ENCODE data around the gene MTA3. TPM values are rescaled to one million over a fixed set of nuclear protein-coding genes. Genes with fewer than 3 reads are reported as not detected.

The MTA3 gene
- polyA plus RNA-seq, 3 donors from 2014 or later, result 3.8 to 7.5 (median 7.0) TPM

DNA sequence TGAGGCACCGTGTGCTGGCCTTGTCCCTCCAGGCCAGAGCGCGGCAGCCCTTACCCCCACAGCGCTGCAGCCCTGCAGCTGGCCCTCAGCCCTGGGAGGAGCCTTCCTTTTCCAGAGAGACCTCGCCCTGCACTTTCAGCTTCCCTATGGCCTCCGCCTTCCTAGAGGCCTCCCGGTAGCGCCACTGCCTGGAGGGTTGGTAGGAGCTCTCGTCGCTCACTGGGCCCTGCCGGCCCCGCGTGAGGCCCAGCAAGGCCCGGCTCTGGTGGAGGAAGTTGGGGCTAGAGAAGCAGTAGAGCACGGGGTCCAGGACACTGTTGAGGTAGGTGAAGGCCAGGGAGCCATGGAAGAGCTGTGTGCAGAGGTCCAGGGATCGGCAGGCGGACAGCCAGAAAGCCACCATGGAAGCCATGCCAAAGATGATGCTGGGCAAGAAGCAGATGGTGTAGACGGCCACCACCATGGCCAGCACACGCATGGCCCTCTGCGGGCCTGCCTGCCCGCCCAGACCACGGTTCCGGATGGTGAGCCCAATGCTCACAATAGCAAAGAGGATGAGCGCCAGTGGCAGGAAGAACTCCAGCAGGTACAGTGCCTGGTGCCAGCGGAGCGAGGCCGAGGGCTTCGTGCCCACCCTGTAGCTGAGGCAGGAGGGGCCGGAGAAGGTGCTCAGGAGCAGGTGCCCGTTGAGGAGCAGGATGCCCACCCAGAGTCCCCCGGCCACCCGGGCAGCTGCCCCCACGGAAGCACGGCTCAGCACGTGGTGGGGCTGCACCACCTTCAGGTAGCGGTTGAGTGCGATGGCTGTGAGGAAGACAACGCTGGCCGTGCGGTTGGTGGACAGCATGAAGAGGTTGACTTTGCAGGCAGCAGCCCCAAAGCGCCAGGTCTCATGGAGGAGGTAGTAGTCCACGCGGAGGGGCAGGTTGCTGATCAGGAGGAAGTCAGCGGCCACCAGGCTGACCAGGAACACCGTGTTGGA lies 194.7 kb downstream of the MTA3 start:
- peaks cover 0 to 3% (median 0%) of the 10 kb centered on the region in 3 donors for H3K27me3 Mint-ChIP-seq (ENCODE audit: low read depth in 3 of 3)
- no peak for DNase-seq
- no peak overlapping the region for H3K4me3 Mint-ChIP-seq
- no peaks in the 10 kb centered on the region for H3K9me3 Mint-ChIP-seq
- H3K36me3 Mint-ChIP-seq, result peaks cover 0 to 17% (median 4%) of the 10 kb centered on the region in 3 donors
- no peaks in the 10 kb centered on the region for H3K4me1 Mint-ChIP-seq
- no peak overlapping the region for H3K27ac Mint-ChIP-seq

DNA sequence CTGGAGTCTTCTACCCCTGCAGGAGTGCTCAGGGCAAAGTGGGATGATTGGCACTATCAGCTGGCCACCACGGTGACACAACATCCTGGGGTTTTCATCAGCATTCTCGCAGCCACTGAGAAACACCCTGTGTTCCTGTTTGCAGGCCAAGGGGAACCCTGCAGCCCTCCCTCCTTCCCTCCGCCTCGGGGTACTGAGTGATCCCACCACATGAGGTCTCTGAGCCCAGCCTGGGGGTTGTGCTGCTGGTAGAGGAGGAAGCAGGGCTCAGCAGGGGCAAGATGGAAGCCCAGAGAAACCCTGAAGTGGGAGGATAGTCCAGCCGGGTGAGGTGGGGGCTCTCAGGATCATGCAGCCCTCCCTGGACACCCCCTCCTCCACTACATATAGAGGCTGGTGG lies 195.7 kb downstream of the MTA3 start, which contains the start of gene OXER1:
OXER1 (minus strand) TSS at position 40 of the 400 bp plus-strand sequence. CDS start 73 bp downstream, outside the sequence.
- Mint-ChIP-seq H3K27me3 (ENCODE audit: low read depth in 3 of 3) (peaks cover 0 to 3% (median 0%) of the 10 kb centered on the region in 3 donors), H3K36me3 (peaks cover 0 to 15% (median 8%) of the 10 kb centered on the region in 3 donors), H3K4me3 (no peak within 1 kb of the TSS), H3K9me3 (no peaks in the 10 kb centered on the region), H3K4me1 (no peaks in the 10 kb centered on the region), H3K27ac (no peak within 1 kb of the TSS)
- DNase-seq, result no peak

DNA sequence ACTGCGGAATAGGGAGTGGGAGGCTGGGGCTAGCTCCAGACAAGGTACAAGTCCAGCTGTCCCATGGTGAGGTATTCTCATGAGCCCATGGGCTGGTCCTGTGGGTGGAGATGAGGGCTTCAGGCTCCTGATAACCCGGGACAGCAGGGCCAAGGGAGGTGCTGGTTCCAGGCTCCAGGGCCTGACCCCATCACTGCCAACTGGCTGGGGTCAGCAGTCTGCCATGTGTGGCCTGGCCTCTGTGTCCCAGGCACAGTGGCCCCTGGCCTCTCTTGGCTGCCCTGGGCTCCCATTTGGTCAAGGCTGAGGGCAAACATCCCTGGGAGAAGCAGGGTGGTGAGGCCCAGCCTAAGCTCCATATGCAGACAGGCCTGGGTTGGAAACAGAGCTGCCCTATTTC lies 196.5 kb downstream of the MTA3 start:
- peaks cover 0 to 12% (median 8%) of the 10 kb centered on the region in 3 donors for H3K36me3 Mint-ChIP-seq
- H3K4me3 Mint-ChIP-seq, result no peak overlapping the region
- no peak for DNase-seq
- no peak overlapping the region for H3K27ac Mint-ChIP-seq
- peaks cover 0 to 2% (median 0%) of the 10 kb centered on the region in 3 donors for H3K27me3 Mint-ChIP-seq (ENCODE audit: low read depth in 3 of 3)
- H3K9me3 Mint-ChIP-seq, result no peaks in the 10 kb centered on the region
- H3K4me1 Mint-ChIP-seq, result no peaks in the 10 kb centered on the region

DNA sequence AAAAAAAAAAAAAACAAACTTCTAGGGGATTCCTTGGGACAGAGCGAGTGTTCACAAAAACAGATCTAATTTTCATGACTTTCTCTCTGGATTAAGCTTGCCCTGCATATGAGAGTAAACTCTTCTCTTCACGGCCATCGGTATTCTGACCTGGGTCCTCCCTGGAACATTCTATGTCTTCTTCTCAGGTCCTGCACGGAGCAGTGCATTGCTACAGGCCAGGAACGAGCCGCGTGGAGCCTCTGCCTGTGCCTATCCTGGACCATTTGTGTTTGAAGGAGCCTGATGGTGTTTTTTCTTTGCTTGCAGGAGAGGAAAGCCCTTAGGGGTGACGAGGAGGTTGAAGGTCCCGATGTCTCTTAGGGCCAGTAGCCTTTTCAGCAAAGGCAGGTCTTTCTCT lies 197.3 kb downstream of the MTA3 start:
- Mint-ChIP-seq H3K27me3 (ENCODE audit: low read depth in 3 of 3) (no peaks in the 10 kb centered on the region), H3K36me3 (peaks cover 0 to 8% (median 7%) of the 10 kb centered on the region in 3 donors), H3K4me1 (no peaks in the 10 kb centered on the region), H3K9me3 (no peaks in the 10 kb centered on the region), H3K27ac (no peak overlapping the region), H3K4me3 (no peak overlapping the region)
- DNase-seq, result no peak

DNA sequence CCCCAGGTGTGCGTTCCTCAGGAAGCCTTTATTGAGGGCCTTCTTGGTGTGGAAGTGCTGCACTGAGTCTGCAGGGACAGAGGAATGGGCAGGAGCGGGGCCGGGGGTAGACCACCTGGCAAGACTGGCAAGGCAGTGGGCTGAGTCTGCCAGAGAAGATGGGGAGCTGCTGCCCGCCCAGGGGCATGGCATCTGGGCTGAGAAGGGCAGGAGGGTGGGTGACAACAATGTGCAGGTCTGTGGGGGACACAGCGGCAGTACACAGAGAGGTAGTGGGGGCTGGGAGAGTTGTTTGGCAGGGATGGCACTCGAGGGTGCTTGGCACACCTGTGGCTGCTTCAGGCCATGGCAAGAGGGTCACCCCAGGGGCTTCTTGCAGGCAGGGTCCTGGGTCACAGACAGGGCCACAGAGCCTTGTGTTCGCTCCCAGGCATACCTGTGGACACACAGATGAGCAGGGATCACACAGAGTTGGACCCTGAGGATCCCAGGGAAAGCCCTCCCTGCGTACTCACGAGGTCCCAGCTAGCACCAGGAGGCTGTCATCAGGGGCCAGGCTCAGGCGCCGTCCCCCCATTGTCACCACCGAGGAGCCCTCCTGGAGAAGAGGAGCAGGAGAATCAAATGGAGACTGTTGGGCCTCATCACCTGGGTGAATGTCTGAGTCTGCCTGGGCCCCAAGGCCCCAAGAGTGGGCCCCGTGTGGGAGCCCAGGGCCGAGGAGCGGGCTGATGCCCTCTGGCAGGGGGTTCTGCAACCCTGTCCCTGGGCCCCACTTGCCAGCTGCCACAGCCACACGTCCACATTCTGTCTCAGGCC lies 198.9 kb downstream of the MTA3 start:
- H3K27ac Mint-ChIP-seq, result peak overlapping the region in 1 of 6 donors; percentile 30
- peaks cover 0 to 8% (median 7%) of the 10 kb centered on the region in 3 donors for H3K36me3 Mint-ChIP-seq
- H3K9me3 Mint-ChIP-seq, result no peaks in the 10 kb centered on the region
- no peaks in the 10 kb centered on the region for H3K27me3 Mint-ChIP-seq (ENCODE audit: low read depth in 3 of 3)
- H3K4me3 Mint-ChIP-seq, result no peak overlapping the region
- no peak for DNase-seq
- H3K4me1 Mint-ChIP-seq, result no peaks in the 10 kb centered on the region

DNA sequence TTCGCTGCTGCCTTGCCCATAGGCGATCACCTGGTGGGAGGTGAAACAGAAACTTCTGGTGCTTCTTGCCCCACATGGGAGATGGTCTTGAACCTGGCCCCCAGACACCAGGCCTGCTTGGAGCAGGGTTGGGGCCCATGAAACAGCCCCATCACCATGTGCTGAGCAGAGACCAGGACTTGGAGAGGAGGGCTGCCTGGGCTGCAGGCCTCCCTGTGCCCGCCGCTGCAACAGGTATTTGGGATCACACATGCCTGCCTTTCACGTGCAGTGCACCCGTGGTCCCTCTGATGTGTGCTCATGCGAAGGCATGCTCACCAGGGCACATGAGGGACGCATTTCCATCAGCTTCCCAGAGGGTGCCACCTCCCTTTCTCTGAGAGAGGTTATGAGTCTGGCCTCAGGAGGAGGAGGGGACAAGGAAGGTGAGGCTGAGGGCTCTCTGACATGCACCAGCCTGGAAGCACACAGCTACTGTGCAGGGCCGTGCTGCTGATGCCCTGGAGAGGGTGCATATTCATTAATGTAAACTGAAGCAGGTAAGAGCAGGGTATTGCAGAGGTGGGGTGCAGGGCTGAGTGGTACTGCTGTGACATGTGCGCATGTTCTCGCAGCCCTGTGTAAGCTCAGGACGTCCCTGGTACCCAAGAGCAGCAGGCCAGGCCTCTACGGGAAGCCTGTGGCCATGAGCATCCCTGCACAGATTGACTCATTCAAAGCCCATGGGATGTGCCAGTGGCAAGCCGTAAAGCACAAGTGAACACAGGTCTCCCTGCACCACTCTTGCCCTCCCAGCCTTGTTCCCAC lies 199.7 kb downstream of the MTA3 start:
- Mint-ChIP-seq H3K4me1 (no peaks in the 10 kb centered on the region), H3K27me3 (ENCODE audit: low read depth in 3 of 3) (no peaks in the 10 kb centered on the region), H3K9me3 (no peaks in the 10 kb centered on the region), H3K27ac (no peak overlapping the region), H3K36me3 (peaks cover 0 to 4% (median 3%) of the 10 kb centered on the region in 3 donors), H3K4me3 (no peak overlapping the region)
- no peak for DNase-seq

DNA sequence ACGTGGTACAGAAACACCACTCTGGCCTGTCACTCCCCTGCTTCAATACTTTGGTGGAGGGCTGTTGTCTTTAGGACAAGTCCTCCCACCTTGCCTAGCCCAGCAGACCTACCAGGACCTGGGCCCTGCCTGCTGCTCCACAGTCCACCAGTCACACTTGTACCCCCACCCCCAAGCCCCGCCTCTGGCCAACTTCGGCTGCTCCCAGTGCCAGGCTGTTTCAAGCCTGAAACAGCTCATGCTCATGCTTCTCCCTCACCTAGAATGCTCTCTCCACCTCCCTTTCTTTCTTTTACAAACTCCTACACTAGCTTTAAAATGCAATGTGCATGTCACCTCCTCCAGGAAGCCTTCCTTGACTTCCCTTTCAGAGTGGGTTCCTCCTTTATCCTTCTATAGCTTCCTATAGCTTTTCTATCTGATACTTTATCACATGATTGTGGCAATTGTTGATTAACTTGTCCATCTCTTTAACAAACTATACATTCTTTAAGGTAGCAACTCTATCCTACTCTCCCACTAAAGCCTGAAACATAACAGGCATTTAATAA lies 200.3 kb downstream of the MTA3 start:
- H3K36me3 Mint-ChIP-seq, result peaks cover 0 to 4% (median 3%) of the 10 kb centered on the region in 3 donors
- no peaks in the 10 kb centered on the region for H3K27me3 Mint-ChIP-seq (ENCODE audit: low read depth in 3 of 3)
- no peaks in the 10 kb centered on the region for H3K4me1 Mint-ChIP-seq
- peak overlapping the region in 3 of 6 donors; percentile 8 to 54 (median 47) for H3K27ac Mint-ChIP-seq
- no peak for DNase-seq
- no peak overlapping the region for H3K4me3 Mint-ChIP-seq
- no peaks in the 10 kb centered on the region for H3K9me3 Mint-ChIP-seq

DNA sequence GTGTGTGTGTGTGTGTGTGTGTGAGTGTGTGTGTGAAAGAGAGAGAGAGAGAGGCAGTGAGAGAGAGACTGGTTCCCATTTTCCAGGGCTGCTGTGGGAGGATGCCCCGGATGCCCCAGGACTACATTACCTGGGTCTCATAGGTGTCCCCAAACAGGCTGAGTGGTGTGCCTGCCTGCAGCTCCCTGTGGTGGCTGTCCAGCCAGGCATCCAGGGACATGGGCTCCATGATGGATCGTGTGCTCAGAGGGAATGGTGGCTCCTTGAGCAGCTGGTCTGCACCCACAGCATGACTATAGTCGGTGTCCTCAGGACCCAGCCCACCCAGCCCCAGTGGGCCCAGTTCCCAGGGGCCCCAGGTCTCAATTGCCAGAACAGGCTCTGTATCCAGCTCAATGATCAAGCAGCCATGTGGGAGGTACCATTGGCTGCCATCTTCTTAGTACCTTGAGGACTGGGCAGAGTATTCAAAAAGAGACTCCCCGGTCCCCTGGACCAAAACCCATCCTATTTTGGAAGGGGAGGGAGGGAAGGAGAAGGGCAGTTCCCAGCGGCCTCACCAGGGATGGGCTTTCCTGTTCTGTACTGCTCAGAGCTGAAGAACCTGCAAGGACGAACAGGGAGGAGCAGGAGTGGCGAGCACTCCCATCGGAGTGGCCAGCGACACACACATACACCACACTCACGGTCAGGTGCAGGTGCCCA lies 201.3 kb downstream of the MTA3 start:
- no peak overlapping the region for H3K4me3 Mint-ChIP-seq
- H3K27ac Mint-ChIP-seq, result peak overlapping the region in 1 of 6 donors; percentile 3
- no peaks in the 10 kb centered on the region for H3K9me3 Mint-ChIP-seq
- peaks cover 0 to 2% (median 0%) of the 10 kb centered on the region in 3 donors for H3K27me3 Mint-ChIP-seq (ENCODE audit: low read depth in 3 of 3)
- DNase-seq, result no peak
- peaks cover 0 to 4% (median 3%) of the 10 kb centered on the region in 3 donors for H3K36me3 Mint-ChIP-seq
- H3K4me1 Mint-ChIP-seq, result no peaks in the 10 kb centered on the region

DNA sequence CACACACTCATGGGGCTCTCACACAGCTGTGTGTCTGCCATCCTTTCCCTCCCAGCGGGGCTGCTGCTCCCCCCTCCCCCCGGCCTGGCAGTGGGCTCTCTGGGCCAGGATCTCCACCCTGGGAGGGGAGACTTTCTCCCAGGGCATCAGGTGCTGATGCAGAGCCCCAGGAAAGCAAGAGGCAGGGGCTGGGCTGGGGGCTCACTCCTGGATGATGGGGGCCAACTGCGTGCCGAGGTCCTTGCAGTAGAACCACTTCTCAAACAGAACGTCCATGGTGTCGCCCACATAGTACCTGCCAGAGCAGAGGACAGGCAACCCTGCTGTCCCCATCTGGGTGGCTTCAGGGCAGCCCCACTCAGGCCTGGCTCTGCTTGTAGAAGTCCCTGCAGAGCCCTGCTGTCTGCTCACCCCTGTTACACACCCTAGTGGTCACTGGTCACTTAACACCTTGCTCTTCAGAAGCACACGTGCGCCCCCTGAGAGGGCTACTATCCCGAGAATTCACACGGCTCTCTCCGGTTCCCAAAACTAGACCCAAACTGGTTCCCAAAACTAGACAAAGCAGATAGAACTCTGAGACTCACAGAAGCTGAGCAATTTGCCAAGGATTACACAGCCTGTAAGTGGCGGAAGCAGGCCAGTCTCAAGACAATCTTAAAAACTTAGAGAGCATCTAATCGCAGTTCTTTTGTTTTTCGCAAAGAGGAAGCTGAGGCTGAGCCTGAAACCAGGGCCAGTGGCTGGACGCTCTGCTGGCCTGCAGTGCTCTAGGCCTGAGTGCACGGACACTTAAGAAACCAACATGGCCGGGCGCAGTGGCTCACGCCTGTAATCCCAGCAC lies 202.1 kb downstream of the MTA3 start:
- Mint-ChIP-seq H3K27me3 (ENCODE audit: low read depth in 3 of 3) (peaks cover 0 to 2% (median 0%) of the 10 kb centered on the region in 3 donors), H3K9me3 (no peaks in the 10 kb centered on the region), H3K27ac (no peak overlapping the region), H3K36me3 (peaks cover 0 to 4% (median 3%) of the 10 kb centered on the region in 3 donors), H3K4me3 (no peak overlapping the region), H3K4me1 (peaks cover 5% of the 10 kb centered on the region in 2 donors)
- no peak for DNase-seq

DNA sequence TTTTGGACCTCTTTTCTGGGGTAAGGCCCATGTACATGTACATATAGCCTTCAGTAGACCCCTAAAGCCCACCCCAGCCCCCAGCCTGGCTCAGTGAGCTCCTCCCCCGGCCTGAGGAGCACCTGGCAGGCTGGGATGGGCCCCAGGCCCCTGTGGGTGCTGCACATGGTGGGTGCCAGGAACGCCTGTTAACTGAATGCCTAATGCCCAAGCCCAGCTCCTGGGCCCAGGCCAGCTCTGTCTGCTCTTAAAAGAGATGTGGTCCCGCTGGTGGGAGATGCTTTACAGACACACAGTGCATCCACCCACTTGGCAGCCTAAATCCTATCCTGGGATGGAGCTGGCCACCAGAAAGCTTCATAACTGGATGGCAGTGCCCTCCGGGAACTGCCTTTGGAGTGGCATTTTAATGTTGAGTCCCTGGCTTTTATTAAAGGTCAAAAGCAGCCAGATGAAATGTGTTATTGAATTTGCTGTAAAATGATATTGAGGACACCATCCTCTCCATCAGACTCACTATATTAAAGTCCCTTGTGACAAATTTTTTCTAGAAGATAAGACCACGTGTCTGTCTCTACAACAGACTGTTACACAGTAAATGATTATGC lies 203.2 kb downstream of the MTA3 start:
- no peaks in the 10 kb centered on the region for H3K9me3 Mint-ChIP-seq
- peaks cover 0 to 4% (median 3%) of the 10 kb centered on the region in 3 donors for H3K36me3 Mint-ChIP-seq
- H3K27me3 Mint-ChIP-seq (ENCODE audit: low read depth in 3 of 3), result peaks cover 0 to 5% (median 0%) of the 10 kb centered on the region in 3 donors
- peaks cover 11 to 16% of the 10 kb centered on the region in 2 donors for H3K4me1 Mint-ChIP-seq
- no peak overlapping the region for H3K27ac Mint-ChIP-seq
- no peak overlapping the region for H3K4me3 Mint-ChIP-seq
- no peak for DNase-seq

DNA sequence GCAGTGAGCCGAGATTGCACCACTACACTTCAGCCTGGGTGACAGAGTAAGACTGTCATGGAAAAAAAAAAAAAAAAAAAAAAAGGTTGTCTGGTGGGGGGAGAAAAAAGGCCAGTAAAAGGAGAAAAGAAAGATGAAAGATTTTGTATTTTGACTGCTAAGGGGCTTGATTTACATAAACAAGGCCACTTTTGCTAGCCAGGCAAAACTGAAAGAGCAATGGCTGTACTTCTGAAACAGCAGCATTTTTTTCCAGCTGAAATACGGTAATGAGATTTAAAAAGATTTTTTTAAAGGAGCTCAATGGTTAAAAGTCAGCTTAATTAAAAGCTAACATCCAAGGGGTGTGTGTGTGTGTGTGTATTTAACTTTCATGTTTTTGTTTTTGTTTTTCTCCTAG lies 206.8 kb downstream of the MTA3 start:
- Mint-ChIP-seq H3K4me3 (no peak overlapping the region), H3K36me3 (peaks cover 0 to 5% (median 0%) of the 10 kb centered on the region in 3 donors), H3K4me1 (peaks cover 11 to 16% of the 10 kb centered on the region in 2 donors), H3K27me3 (ENCODE audit: low read depth in 3 of 3) (peaks cover 0 to 5% (median 0%) of the 10 kb centered on the region in 3 donors), H3K27ac (peak overlapping the region in 3 of 6 donors; percentile 16 to 65 (median 32)), H3K9me3 (no peaks in the 10 kb centered on the region)
- no peak for DNase-seq
